Keratinocyte (primary cell): ENCODE results near the gene POU6F1. TPM values are rescaled to one million over a fixed set of nuclear protein-coding genes. Genes with fewer than 3 reads are reported as not detected.

Experiments used
- DNase-seq: peaks from one replicate; pipeline ENCODE4 v3.0.0-alpha.2; 2011; ENCODE audit warnings: low read depth, missing footprints, low spot score
- FAIRE-seq: peaks from 2 replicates; lab custom pipeline; 2011; peaks lifted over from hg19 to GRCh38; lab: Jason Lieb, UNC
- H2AFZ ChIP-seq: 2 replicates; pipeline ENCODE4 v1.6.0; 2012; ENCODE audit warnings: low read length, control low read depth, inconsistent platforms; ENCODE audit not compliant: control insufficient read depth
- H3K27ac ChIP-seq: 2 replicates; pipeline ENCODE4 v1.5.1; 2011; ENCODE audit warnings: low read length; ENCODE audit not compliant: control insufficient read depth, insufficient read depth
- H3K27me3 ChIP-seq: 3 replicates; pipeline ENCODE4 v1.6.0; 2011; ENCODE audit warnings: low read length; ENCODE audit not compliant: control insufficient read depth, insufficient read depth; ENCODE audit errors: extremely low read depth
- H3K36me3 ChIP-seq, 2 experiments: 2 replicates in 1 of 2; 3 replicates in 1 of 2; pipeline ENCODE4 v1.5.1; 2011; ENCODE audit warnings: low read length in 2 of 2, mild to moderate bottlenecking in 1 of 2; ENCODE audit not compliant: control insufficient read depth in 2 of 2, insufficient read depth in 2 of 2; ENCODE audit errors: extremely low read depth in 1 of 2
- H3K4me1 ChIP-seq: 3 replicates; pipeline ENCODE4 v1.5.1; 2011; ENCODE audit warnings: low read length; ENCODE audit not compliant: control insufficient read depth, insufficient read depth; ENCODE audit errors: extremely low read depth
- H3K4me2 ChIP-seq: 3 replicates; pipeline ENCODE4 v1.6.0; 2011; ENCODE audit warnings: low read depth, low read length; ENCODE audit not compliant: control insufficient read depth, insufficient read depth; ENCODE audit errors: extremely low read depth
- H3K4me3 ChIP-seq, 3 experiments: fragments of 200-600 bp in 1 of 3; sonication (generic) in 1 of 3; 2 replicates in 2 of 3; 3 replicates in 1 of 3; pipeline ENCODE4 v1.5.1; 2011 to 2016; ENCODE audit warnings: low read length in 3 of 3, mild to moderate bottlenecking in 3 of 3, control low read depth in 2 of 3, inconsistent platforms in 1 of 3, low read depth in 1 of 3, mixed read lengths in 1 of 3, mixed run types in 1 of 3, moderate library complexity in 1 of 3; ENCODE audit not compliant: control insufficient read depth in 2 of 3, insufficient read depth in 2 of 3; ENCODE audit errors: extremely low read depth in 1 of 3
- H3K79me2 ChIP-seq: 2 replicates; pipeline ENCODE4 v1.6.0; 2012; ENCODE audit warnings: low read length; ENCODE audit not compliant: control insufficient read depth, insufficient read depth
- H3K9ac ChIP-seq: 3 replicates; pipeline ENCODE4 v1.6.0; 2011; ENCODE audit warnings: low read length; ENCODE audit not compliant: control insufficient read depth, insufficient read depth; ENCODE audit errors: extremely low read depth
- H3K9me1 ChIP-seq: 3 replicates; pipeline ENCODE4 v1.6.0; 2011; ENCODE audit warnings: low read length; ENCODE audit not compliant: control insufficient read depth, insufficient read depth; ENCODE audit errors: extremely low read depth
- H3K9me3 ChIP-seq: 2 replicates; pipeline ENCODE4 v1.5.1; 2012; ENCODE audit warnings: low read depth, low read length; ENCODE audit not compliant: control insufficient read depth
- H4K20me1 ChIP-seq: 3 replicates; pipeline ENCODE4 v1.6.0; 2011; ENCODE audit warnings: low read length; ENCODE audit not compliant: control insufficient read depth, insufficient read depth; ENCODE audit errors: extremely low read depth
- EZH2 ChIP-seq: IDR thresholded peaks from one replicate; pipeline ENCODE4 v1.6.1; 2012; ENCODE audit warnings: inconsistent platforms, mild to moderate bottlenecking, low read length, moderate library complexity
- dilution Hi-C: fragments of 300-500 bp; cut with MboI; formaldehyde crosslinking; loops from one replicate; pipeline ENCODE4 v1.7.0; 2020; ENCODE audit warnings: low sequenced_read_pairs; ENCODE audit not compliant: extremely low pct_ligation_motif_present
- polyA plus RNA-seq, 5 experiments: library from polyadenylated mRNA; depleted of rRNA in 3 of 5; stranded (reverse) in 3 of 5; stranded (forward) in 1 of 5; unstranded in 1 of 5; fragments of >200 nt; gene quantifications; 1 replicate in 1 of 5; 2 replicates in 3 of 5; 3 replicates in 1 of 5; pipeline versions ENCODE4 v1.2.1 to v1.2.3, GENCODE V29; 2011 to 2012; ENCODE audit warnings: missing spikeins in 2 of 5, low read depth in 1 of 5, low replicate concordance in 1 of 5
- TF ChIP-seq, protein P1 (sequence below), 3 experiments: IDR thresholded peaks in 1 of 3; conservative IDR thresholded peaks in 1 of 3; optimal IDR thresholded peaks in 1 of 3; 2 replicates in 2 of 3; 3 replicates in 1 of 3; pipeline versions ENCODE3 to v1.5.1; 2011; ENCODE audit warnings: low read length in 3 of 3, mild to moderate bottlenecking in 3 of 3, moderate library complexity in 2 of 3, control low read depth in 1 of 3, inconsistent platforms in 1 of 3; ENCODE audit not compliant: insufficient read depth in 2 of 3; ENCODE audit errors: extremely low read depth in 1 of 3

The POU6F1 gene
- polyA plus RNA-seq, 1 donor (not counting 4 experiments of a cell fraction or from before 2014, with no cell fraction given), result 0.42 TPM

DNA sequence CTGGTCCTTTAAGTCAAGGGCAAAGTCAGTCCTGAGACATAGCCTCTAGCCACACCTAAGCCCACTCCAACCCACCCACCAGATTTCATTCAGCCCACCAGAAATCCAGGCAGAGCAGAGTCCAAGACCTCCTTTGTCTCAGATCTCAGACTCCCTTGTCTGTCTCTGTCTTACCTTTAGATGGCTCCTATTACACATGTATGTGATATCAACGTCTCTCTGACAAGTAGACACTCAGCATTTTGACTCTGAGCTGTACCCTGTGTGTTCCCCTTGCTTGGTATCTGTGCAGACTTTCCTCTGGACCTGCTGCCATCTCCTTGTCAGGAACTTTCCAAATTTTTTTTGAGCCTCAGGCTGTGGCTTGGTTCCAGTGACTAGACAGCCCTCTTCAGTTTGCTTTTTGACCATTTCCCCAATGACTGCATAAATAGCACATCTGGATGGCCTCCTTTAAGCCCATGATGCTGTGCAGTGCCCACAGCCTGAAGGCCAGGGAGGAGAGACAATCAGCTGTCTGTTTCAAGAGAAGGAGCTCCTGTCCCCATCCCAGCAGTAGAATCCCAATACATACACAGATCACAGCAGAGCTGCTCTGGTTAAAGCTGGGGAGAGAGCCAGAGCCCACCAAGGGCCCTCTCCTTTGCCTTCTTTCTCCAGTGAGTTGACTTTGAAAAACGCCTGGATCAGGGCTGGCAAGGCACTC, 7.0 kb downstream of the POU6F1 start:
- H3K9me3 ChIP-seq, result no peaks in the 10 kb centered on the region
- no peaks in the 10 kb centered on the region for H3K27me3 ChIP-seq
- H2AFZ ChIP-seq, result no peak overlapping the region
- H3K9me1 ChIP-seq, result no peaks in the 10 kb centered on the region
- FAIRE-seq (no peak), DNase-seq (no peak)
- no peak overlapping the region for H3K4me2 ChIP-seq
- no peaks in the 10 kb centered on the region for H3K4me1 ChIP-seq
- no peak overlapping the region for H3K27ac ChIP-seq
- TF ChIP-seq EZH2, result no peak
- TF ChIP-seq, protein P1, sequence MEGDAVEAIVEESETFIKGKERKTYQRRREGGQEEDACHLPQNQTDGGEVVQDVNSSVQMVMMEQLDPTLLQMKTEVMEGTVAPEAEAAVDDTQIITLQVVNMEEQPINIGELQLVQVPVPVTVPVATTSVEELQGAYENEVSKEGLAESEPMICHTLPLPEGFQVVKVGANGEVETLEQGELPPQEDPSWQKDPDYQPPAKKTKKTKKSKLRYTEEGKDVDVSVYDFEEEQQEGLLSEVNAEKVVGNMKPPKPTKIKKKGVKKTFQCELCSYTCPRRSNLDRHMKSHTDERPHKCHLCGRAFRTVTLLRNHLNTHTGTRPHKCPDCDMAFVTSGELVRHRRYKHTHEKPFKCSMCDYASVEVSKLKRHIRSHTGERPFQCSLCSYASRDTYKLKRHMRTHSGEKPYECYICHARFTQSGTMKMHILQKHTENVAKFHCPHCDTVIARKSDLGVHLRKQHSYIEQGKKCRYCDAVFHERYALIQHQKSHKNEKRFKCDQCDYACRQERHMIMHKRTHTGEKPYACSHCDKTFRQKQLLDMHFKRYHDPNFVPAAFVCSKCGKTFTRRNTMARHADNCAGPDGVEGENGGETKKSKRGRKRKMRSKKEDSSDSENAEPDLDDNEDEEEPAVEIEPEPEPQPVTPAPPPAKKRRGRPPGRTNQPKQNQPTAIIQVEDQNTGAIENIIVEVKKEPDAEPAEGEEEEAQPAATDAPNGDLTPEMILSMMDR (optimal IDR thresholded peaks at IDR 0.05 in 1 of 3, IDR thresholded peaks at IDR 0.05 in 1 of 3, conservative IDR thresholded peaks at IDR 0.05 in 1 of 3; ENCODE audit: extremely low read depth in 1 of 3, insufficient read depth in 2 of 3, low read length in 3 of 3), result no peak
- H3K36me3 ChIP-seq, result no peaks in the 10 kb centered on the region
- H3K4me3 ChIP-seq, result no peak overlapping the region
- dilution Hi-C loops, result no loop called here
- no peaks in the 10 kb centered on the region for H3K79me2 ChIP-seq
- H4K20me1 ChIP-seq, result no peaks in the 10 kb centered on the region
- H3K9ac ChIP-seq, result no peak overlapping the region

DNA sequence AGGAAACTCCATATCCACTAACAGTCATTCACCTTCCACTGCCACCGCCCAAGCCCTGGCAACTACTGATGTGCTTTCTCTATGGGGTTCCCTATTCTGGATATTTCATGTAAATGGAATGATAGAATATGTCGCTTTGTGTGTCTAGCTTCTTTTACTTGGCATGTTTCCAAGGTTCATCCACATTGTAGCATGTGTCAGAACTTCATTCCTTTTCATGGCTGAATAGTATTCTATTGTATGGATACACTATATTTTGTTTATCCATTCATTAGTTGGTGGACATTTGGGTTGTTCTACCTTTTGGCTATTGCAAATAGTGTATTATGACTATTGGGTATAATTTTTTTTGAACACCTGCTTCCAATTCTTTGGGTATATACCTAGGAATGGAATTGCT, 8.6 kb downstream of the POU6F1 start:
- no peaks in the 10 kb centered on the region for H3K36me3 ChIP-seq
- H3K9ac ChIP-seq, result no peak overlapping the region
- no peaks in the 10 kb centered on the region for H3K4me1 ChIP-seq
- no peaks in the 10 kb centered on the region for H3K9me1 ChIP-seq
- TF ChIP-seq EZH2, result no peak
- TF ChIP-seq, protein P1 (optimal IDR thresholded peaks at IDR 0.05 in 1 of 3, IDR thresholded peaks at IDR 0.05 in 1 of 3, conservative IDR thresholded peaks at IDR 0.05 in 1 of 3; ENCODE audit: extremely low read depth in 1 of 3, insufficient read depth in 2 of 3, low read length in 3 of 3), result no peak
- no peaks in the 10 kb centered on the region for H3K27me3 ChIP-seq
- H3K4me2 ChIP-seq, result no peak overlapping the region
- no peak for FAIRE-seq
- H3K27ac ChIP-seq, result no peak overlapping the region
- H3K9me3 ChIP-seq, result no peaks in the 10 kb centered on the region
- dilution Hi-C loops, result no loop called here
- DNase-seq, result no peak
- no peak overlapping the region for H3K4me3 ChIP-seq
- H4K20me1 ChIP-seq, result no peaks in the 10 kb centered on the region
- no peaks in the 10 kb centered on the region for H3K79me2 ChIP-seq
- no peak overlapping the region for H2AFZ ChIP-seq
